ENCODE data around the gene RDH12. TPM values are rescaled to one million over a fixed set of nuclear protein-coding genes. Genes with fewer than 3 reads are reported as not detected.

RDH12 gene
- total and polyA plus RNA-seq, 9 of the 15 experiments (the other 6 are each of a cell fraction or from before 2014, with no cell fraction given): 0.03 to 0.29 (median 0.07) TPM; not detected in 2

GRCh38 chr14:67695394-67695949, 6.2 kb upstream of the RDH12 start, which contains the start of gene RDH11 (continued):
- TF ChIP-seq MGA (IDR thresholded peaks at IDR 0.05) (no peak), ZNF445 (CRISPR knock-in tag; IDR thresholded peaks at IDR 0.05; ENCODE audit: low read depth) (no peak), XRCC5 (IDR thresholded peaks at IDR 0.05; ENCODE audit: low read depth, low read length) (no peak), HDGF (IDR thresholded peaks at IDR 0.05) (no peak), ZNF79 (CRISPR knock-in tag; IDR thresholded peaks at IDR 0.05; ENCODE audit: low read depth) (no peak), ZNF24 (IDR thresholded peaks at IDR 0.05) (no peak), SUPT5H (IDR thresholded peaks at IDR 0.05) (peak; percentile 75), FOXP1 (CRISPR knock-in tag; IDR thresholded peaks at IDR 0.05) (no peak), MEIS2 (IDR thresholded peaks at IDR 0.05; ENCODE audit: partially characterized antibody) (peak; percentile 18), GATAD2A (IDR thresholded peaks at IDR 0.05) (no peak), KDM4B (IDR thresholded peaks at IDR 0.05; ENCODE audit: borderline replicate concordance in 2 of 2, low read depth in 1 of 2) (no peak), SNAPC5 (CRISPR knock-in tag; IDR thresholded peaks at IDR 0.05) (no peak), BMI1 (IDR thresholded peaks at IDR 0.05; ENCODE audit: low read length) (no peak), ZBTB43 (CRISPR knock-in tag; IDR thresholded peaks at IDR 0.05) (no peak)

Measured in K562 (cell line).